Activated effector memory CD4-positive, alpha-beta T cell treated with anti-CD3 and anti-CD28 coated beads, Interleukin-2, amount 50 U/mL, for 16 hours (primary cell): ENCODE data around the gene PPM1M.

Experiments
- DNase-seq: peaks from one replicate; pipeline ENCODE4 v3.0.0-alpha.2; 2020

PPM1M gene

GRCh38 chr3:52278510-52279069, 33.0 kb downstream of the PPM1M start, which contains the start of gene WDR82:
WDR82 (minus strand) TSS chr3:52278649; CDS start chr3:52278361, 288 bp downstream.
- peak; percentile 99 for DNase-seq

GRCh38 chr3:52279596-52279995, 34.0 kb downstream of the PPM1M start:
- no peak for DNase-seq

- no peak for DNase-seq
These were observed 34.5 kb downstream of the PPM1M start for GRCh38 chr3:52280050-52280461.

DNA sequence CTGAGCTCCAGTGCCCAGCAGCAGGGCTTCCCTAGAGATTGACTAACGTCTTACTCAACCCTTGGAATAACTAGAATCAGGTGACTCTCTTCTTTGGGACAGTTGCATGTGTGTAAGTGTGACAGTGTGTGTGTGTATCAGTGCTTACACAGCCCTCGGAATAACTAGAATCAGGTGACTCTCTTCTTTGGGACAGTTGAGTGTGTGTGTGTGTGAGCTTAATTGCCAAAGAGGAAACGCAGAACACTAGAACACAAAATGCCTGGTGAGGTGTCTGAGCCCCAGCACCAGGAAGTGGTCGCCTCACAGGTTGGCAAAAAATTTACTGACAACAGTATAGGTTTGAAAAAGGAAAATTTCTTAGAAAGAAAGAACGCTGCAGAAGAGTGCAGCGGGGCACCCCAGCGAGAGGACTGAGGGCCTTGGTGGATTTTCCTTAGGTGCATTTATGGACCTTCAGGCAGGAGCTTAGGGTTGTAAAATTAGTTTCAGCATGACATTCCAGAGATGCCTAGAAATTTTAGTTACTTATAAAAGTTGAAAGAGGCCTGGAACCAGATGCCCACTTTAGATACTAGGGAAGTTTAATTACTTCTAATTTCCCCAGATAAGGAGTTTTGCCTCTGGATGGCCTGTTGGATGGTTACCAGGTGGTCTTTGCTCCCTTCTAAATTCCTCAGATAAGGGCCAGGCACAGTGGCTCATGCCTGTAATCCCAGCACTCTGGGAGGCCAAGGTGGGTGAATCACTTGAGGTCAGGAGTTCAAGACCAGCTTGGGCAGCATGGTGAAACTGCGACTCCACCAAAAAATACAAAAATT, 36.6 kb downstream of the PPM1M start:
- peak; percentile 71 for DNase-seq

GRCh38 chr3:52283306-52283705, 37.7 kb downstream of the PPM1M start:
- peak; percentile 27 for DNase-seq

DNA sequence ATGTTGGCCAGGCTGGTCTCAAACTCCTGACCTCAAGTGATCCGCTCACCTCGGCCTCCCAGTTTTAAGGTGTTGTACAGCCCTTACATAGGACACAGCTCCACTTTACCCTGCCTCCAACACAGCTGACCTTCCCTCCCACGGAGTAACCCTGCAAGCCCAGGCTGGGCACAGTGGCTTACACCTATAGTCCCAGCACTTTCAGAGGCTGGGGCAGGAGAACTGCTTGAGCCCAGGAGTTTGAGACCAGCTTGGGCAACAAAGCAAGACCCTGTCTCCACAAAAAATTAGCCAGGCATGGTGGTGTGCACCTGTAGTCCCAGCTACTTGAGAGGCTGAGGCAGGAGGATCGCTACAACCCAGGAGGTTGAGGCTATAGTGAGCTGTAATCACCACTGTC, 38.5 kb downstream of the PPM1M start:
- DNase-seq = peak; percentile 52

GRCh38 chr3:52286777-52287110, 41.2 kb downstream of the PPM1M start:
- DNase-seq = no peak

GRCh38 chr3:52288674-52289073, 43.1 kb downstream of the PPM1M start:
- no peak for DNase-seq

- no peak for DNase-seq
These were observed 43.8 kb downstream of the PPM1M start for GRCh38 chr3:52289338-52289746.

- DNase-seq = no peak
These were observed 44.4 kb downstream of the PPM1M start for GRCh38 chr3:52289747-52290595.

DNA sequence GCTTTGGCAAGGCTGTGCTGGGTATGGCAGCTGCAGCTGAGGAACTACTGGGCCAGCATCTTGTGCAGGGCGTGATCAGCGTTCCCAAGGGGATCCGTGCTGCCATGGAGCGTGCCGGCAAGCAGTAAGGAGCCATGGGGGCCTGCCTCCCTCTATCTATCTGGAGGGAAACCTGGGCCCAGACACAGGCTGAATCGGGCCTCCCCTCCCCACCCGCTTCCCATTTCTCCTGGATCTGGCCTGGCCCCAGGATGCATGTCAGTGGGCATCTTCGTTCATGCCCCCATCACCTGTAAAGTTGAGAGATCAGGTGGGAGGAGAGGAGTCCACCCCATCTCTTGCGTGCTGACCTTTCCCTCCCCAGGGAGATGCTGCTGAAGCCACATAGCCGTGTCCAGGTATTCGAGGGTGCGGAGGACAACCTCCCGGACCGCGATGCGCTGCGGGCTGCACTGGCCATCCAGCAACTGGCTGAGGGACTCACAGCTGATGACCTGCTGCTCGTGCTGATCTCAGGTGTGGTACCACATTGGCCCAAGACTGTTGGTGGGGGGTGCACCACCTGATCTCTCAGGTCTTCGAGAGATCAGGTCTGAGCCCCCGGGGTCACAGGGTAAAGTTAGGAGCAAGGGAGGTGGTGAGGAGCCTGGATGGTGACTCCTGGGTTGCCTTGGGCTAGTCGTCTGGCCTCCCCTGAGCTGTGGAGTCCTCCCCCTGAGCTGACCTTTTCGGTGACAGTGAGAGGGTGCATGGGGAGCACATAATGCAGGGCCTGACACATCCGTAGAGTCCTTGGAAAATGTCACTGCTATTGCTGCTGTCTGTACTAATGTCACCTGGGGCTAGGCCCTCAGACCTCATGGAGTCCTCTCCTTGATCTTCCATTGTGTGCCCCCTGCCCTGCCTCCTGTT, 45.3 kb downstream of the PPM1M start:
- DNase-seq = no peak

GRCh38 chr3:52291508-52292181, 46.1 kb downstream of the PPM1M start:
- peak; percentile 72 for DNase-seq

DNA sequence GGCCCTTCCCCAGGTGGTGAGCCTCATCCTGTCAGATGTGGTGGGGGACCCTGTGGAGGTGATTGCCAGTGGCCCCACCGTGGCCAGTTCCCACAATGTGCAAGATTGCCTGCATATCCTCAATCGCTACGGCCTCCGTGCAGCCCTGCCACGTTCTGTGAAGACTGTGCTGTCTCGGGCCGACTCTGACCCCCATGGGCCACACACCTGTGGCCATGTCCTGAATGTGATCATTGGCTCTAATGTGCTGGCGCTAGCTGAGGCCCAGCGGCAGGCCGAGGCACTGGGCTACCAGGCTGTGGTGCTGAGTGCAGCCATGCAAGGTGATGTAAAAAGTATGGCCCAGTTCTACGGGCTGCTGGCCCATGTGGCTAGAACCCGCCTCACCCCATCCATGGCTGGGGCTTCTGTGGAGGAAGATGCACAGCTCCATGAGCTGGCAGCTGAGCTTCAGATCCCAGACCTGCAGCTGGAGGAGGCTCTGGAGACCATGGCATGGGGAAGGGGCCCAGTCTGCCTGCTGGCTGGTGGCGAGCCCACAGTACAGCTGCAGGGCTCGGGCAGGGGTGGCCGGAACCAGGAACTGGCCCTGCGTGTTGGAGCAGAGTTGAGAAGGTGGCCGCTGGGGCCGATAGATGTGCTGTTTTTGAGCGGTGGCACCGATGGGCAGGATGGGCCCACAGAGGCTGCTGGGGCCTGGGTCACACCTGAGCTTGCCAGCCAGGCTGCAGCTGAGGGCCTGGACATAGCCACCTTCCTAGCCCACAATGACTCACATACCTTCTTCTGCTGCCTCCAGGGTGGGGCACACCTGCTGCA, 46.9 kb downstream of the PPM1M start:
- DNase-seq = no peak

GRCh38 chr3:52293491-52294319, 48.1 kb downstream of the PPM1M start:
- DNase-seq = no peak

DNA sequence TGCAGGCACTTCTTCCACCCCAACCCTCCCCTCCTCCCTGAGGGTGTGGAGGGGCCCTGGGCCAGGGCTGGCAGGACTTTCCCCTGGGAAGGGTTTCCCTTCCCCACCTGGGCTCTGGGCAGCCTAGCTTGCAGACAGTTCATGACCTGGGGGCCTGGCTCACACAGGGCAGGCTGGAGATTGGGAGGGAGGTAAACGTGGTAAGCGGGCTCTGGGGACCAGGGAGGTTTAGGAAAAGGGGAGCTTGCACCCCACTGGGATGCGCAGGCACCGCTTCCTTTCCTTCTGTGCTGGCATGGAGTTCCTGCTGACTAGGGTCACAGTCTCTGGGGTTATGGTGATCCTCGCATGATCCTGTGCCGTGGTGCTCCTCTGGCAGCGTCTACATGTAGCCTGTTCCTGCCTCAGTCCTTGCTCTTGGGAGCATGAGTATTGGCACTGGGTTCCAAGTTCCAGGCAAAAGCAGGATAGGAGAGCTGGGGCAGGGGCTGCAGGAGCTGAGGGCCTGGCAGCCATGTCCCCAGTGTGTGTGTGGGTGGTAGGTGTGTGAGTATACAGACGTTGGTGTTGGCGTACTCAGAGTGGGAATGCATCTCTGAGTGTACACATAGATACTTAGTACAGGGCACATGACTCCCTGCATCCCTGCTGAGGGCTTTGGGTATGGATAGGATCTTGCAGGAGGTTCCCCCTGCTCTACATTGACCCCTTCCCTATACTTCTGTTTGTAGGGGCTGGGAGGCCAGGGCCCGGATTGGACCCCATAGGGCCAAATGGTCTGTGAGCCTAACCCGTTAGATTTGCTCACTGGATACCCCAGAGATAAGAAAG, 49.0 kb downstream of the PPM1M start:
- no peak for DNase-seq

- DNase-seq = no peak
These were observed 50.2 kb downstream of the PPM1M start for GRCh38 chr3:52295671-52296208.

DNA sequence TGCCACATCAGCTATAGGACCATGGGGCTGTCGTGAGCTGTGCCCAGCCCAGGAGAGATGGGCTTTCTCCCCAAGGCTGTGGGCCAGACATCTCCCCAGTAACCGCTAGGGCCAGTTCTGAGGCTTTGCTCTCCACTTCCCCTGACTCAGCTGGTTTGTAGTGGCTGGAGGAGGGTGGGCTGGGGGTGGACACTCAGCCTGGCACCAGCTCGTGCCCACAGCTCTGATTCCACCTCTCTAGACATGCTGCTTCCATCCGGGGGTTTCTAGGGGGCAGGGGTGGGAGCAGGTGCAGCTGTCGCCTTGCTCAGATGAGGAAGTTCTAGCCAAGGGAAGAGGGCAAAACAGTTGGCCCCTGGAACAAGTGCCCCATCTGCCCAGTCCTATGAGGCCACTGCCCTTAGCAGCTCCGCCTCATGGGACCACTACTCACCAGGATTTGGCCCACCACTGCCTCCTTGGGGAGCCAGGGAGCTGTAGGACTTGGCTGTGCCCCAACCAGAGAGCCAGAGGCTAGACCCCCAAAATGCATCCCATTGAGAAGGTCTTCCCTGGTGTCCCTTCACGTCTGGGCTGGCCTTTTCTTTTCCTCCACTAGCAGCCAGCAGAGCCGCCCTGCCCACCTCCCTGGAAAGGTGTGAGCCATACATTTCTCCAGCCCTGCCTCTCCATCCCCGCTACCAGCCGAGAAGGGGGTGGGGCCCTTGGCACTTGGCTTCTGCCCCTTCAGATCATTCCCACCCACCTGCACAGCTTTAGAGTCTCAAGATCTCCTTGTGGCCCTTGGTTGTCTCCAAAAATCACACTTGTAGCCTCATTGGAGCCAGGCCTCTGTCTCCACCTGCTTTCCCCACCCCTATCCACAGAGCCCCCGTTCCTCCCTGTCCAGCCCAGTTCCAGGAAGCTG, 51.9 kb downstream of the PPM1M start:
- DNase-seq = no peak
